Fibroblast of pulmonary artery (primary cell): ENCODE data around the gene LRRC34.

Experiments used
- DNase-seq: peaks from one replicate; pipeline ENCODE4 v3.0.0-alpha.2; 2010; ENCODE audit warnings: low read depth
- H3K4me3 ChIP-seq: replicated peaks from 2 replicates; pipeline ENCODE4 v1.5.1; 2011; ENCODE audit warnings: low read depth, mild to moderate bottlenecking, control low read depth, low read length, moderate library complexity
- TF ChIP-seq, protein P1 (sequence below): IDR thresholded peaks from 2 replicates; pipeline ENCODE4 v1.5.1; 2011; ENCODE audit warnings: mild to moderate bottlenecking, control low read depth, low read length, inconsistent platforms; ENCODE audit errors: missing control alignments

The LRRC34 gene

DNA sequence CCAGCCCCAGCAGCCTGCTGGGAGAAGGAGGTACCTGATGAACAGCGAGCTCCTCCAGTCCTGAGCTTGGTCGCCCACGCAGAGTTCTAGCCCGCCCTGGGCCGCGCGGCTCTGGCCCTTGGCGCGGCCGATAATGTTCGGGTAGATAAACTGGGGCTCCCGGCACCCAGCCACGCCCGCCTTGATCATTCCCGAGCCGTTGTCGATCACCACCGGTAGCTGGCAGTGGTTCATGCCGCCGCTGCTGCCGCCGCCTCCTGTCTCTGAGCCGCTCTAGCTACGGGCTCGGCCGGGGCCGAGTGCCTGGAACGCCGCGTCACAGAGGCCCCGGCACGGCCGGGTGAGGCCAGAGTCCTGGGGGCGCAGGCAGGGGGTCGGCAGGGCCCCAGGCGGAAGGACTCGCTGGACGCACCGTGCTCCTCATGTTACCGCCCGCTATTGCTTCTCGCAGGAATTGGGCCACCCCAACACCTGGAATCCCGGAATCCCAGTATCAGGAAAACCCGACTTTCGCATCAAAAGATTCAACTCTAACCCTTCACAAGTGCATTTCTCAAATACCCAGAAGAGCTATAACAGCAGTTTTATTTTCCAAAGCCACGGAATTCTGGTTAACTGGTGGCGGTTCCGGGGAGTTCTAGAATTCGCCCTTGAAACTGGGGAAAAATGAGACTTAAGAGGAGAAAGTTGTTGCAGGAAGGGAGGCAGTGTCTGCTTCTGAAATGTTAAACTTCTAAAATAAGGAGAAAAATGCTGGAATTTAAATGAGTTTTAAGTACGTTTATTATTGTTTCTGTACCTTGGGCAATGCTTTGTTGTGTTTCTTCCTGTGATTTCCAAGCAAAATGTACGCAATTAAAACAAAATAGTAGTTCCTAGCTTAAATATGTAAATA lies 43.2 kb downstream of the LRRC34 start, which contains the start of gene ACTRT3:
Gene ACTRT3 (minus strand): TSS at position 275 of the 895 bp plus-strand sequence. CDS start 41 bp downstream, at position 234.
- H3K4me3 ChIP-seq = peak within 1 kb of the TSS; percentile 76
- peak; percentile 66 for DNase-seq
- TF ChIP-seq, protein P1, sequence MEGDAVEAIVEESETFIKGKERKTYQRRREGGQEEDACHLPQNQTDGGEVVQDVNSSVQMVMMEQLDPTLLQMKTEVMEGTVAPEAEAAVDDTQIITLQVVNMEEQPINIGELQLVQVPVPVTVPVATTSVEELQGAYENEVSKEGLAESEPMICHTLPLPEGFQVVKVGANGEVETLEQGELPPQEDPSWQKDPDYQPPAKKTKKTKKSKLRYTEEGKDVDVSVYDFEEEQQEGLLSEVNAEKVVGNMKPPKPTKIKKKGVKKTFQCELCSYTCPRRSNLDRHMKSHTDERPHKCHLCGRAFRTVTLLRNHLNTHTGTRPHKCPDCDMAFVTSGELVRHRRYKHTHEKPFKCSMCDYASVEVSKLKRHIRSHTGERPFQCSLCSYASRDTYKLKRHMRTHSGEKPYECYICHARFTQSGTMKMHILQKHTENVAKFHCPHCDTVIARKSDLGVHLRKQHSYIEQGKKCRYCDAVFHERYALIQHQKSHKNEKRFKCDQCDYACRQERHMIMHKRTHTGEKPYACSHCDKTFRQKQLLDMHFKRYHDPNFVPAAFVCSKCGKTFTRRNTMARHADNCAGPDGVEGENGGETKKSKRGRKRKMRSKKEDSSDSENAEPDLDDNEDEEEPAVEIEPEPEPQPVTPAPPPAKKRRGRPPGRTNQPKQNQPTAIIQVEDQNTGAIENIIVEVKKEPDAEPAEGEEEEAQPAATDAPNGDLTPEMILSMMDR = no peak

DNA sequence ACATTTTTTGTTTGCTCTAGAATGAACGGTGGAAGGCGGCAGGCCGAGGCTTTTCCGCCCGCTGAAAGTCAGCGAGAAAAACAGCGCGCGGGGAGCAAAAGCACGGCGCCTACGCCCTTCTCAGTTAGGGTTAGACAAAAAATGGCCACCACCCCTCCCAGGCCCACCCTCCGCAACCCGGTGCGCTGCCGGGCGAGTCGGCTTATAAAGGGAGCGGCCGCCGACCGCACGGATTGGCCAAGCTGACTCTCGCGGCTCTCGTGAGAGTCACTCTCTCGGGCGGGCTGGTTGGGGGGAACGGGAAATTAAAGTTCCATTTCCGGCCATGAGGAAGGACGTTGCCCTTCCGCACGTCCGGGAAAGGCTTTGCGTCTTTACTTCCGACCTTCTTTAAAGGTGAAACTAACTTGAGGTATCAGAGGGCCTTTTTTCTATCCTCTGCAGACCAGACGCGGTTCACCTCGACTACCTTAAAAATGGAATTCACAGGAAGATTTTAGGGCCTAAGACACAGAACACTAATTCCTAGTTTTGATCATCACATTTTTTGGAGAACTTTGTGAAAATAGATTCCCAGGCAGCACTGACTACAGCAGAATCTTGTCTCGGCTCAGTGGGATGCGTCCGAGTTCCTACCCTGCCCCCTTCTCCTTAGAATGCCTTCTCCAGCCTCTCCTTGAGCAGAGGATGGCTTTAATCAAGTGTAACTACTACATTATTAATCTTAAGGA lies 47.7 kb downstream of the LRRC34 start, which contains the start of gene TERC:
Gene TERC (minus strand): TSS at position 179 of the 731 bp plus-strand sequence.
- TF ChIP-seq, protein P1 = no peak
- DNase-seq = peak; percentile 89
- peak within 1 kb of the TSS; percentile 71 for H3K4me3 ChIP-seq

DNA sequence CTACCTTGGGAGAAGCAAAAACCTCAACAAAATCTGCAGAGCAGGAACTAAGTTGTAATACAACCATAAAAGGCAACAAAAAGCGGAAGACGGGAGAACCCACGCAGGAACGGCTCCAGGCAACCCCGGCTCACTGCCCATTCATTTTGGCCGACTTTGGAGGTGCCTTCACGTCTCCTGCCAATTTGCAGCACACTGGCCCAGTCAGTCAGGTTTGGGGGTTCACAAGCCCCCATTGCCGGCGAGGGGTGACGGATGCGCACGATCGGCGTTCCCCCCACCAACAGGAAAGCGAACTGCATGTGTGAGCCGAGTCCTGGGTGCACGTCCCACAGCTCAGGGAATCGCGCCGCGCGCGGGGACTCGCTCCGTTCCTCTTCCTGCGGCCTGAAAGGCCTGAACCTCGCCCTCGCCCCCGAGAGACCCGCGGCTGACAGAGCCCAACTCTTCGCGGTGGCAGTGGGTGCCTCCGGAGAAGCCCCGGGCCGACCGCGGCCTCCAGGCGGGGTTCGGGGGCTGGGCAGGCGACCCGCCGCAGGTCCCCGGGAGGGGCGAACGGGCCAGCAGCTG lies 48.3 kb downstream of the LRRC34 start:
- DNase-seq = peak; percentile 67
- H3K4me3 ChIP-seq = peak overlapping the region; percentile 71
- TF ChIP-seq, protein P1 = no peak

DNA sequence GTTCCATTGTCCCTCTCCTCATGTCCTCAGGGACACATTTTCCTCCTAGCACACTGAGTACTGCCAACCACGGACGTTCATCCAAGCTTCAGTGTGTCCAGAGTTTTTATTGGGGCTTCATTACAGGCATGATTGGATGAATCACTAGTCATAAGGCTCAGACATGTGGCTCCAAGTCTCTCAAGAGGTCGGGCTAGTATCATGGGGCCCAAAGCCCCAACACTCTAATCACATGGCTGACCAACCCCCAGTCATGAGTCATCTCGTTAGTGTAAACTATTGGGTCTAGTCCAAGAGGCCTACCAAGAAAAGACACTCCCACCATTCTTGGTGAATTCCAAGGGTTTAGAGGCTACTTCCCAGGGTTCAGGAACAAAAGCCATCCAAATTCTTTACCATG lies 52.2 kb downstream of the LRRC34 start:
- DNase-seq = peak; percentile 67
- TF ChIP-seq, protein P1 = no peak
- H3K4me3 ChIP-seq = no peak overlapping the region

DNA sequence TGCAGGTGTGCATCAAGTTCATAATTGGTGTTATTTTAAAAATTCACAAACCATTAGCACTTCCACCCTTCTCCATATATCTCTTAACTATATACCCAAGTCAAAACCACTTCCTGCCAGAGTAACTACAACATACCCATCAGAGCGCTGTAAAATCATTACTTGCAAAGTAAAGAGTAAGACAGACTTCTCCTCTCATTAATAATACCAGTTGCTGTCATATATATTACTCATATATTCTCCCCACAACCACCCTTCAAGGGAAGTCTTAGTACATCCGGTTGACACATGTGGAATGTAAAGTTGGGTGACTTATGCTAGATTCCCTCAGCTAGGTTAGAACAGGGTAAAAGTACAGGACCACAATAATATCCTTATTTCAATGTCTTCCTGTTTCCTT lies 53.4 kb downstream of the LRRC34 start:
- H3K4me3 ChIP-seq = no peak overlapping the region
- DNase-seq = peak; percentile 53
- TF ChIP-seq, protein P1 = no peak

DNA sequence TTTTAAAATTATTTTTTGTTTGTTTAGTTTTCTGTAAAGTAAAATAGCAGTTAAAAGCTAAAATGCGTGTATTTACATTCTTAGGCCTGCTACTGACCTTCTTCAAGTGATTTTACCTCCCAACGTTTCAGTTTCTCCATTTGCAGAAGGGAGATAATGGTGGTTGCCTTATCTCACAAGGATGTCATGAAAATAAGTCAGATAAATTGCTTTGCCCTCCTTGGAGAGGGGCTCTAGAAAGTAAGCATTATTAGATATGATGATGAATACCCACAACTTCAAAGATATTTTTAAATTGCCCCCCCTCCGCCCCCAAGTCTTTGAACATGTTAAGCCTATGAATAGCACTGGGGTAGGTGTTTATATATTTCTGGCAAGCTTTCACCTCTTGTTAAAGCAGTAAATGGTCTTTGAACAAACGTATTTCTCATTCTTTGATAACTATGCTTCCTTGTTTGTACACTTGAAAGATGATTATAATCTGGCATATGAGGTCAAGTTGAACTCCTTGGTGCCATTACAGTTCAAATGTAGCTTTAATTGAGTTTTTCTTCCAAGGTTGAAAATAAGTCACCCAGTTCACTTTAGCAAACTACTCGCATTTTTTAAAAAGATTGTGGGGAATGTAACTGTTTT lies 54.2 kb downstream of the LRRC34 start:
- DNase-seq = no peak
- no peak overlapping the region for H3K4me3 ChIP-seq
- TF ChIP-seq, protein P1 = no peak
